DND-41 (cell line): ENCODE results near the gene ARHGAP26.

Experiments used
- EZH2 ChIP-seq: IDR thresholded peaks from 3 replicates; pipeline ENCODE4 v1.6.1; 2012; ENCODE audit warnings: borderline replicate concordance, low read depth, mild to moderate bottlenecking, moderate library complexity, low read length, inconsistent platforms; ENCODE audit not compliant: severe bottlenecking
- TF ChIP-seq, protein P1 (sequence below): IDR thresholded peaks from 2 replicates; pipeline ENCODE4 v1.5.1; 2012; ENCODE audit warnings: borderline replicate concordance, low read length, moderate library complexity, mild to moderate bottlenecking; ENCODE audit not compliant: poor library complexity, severe bottlenecking; ENCODE audit errors: extremely low read depth

DNA sequence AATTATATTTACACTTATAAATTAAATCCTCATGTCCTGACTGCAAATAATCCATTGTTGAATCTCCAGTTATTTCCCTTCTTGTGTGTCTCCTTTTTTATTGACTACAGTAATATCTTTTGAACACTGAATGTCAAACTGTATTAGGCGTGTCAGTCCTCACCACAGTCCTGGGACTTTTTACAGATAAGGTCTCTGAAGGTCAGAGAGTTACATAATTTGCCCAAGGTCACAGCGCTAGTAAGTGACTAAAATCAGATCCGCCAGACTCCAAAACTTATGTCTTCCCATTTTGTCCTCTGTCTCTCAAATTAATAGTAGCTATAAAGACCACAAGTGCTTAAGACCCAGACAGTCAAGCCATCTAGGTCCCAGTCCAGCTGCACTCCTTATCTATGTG, 359.0 kb downstream of the ARHGAP26 start:
- TF ChIP-seq, protein P1, sequence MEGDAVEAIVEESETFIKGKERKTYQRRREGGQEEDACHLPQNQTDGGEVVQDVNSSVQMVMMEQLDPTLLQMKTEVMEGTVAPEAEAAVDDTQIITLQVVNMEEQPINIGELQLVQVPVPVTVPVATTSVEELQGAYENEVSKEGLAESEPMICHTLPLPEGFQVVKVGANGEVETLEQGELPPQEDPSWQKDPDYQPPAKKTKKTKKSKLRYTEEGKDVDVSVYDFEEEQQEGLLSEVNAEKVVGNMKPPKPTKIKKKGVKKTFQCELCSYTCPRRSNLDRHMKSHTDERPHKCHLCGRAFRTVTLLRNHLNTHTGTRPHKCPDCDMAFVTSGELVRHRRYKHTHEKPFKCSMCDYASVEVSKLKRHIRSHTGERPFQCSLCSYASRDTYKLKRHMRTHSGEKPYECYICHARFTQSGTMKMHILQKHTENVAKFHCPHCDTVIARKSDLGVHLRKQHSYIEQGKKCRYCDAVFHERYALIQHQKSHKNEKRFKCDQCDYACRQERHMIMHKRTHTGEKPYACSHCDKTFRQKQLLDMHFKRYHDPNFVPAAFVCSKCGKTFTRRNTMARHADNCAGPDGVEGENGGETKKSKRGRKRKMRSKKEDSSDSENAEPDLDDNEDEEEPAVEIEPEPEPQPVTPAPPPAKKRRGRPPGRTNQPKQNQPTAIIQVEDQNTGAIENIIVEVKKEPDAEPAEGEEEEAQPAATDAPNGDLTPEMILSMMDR: no peak
- TF ChIP-seq EZH2: no peak
